Body of pancreas (tissue), 4 donors: Measurements from ENCODE around the gene RBP2. TPM values are rescaled to one million over a fixed set of nuclear protein-coding genes. Genes with fewer than 3 reads are reported as not detected.
A peak's percentile ranks its signal among the peaks of the same experiment; 100 is the strongest.

Experiments
- ATAC-seq: fragments of 150-250 bp; one replicate; pipeline ENCODE4 v1.9.1; 2016
- DNase-seq, 4 donors: peaks; one replicate each; pipeline ENCODE4 v3.0.0-alpha.2; 2019
- H3K27ac ChIP-seq, 4 donors: fragments of 200-600 bp; sonication (generic); 1 replicate in 3 of 4; 2 replicates in 1 of 4; pipeline versions ENCODE4 v1.5.1 to v1.6.1; 2016 to 2019; ENCODE audit warnings: mild to moderate bottlenecking in 1 of 4, mixed read lengths in 1 of 4, moderate library complexity in 1 of 4
- H3K27me3 ChIP-seq, 2 donors: fragments of 200-600 bp; sonication (generic); one replicate each; pipeline ENCODE4 v1.6.0; 2016; ENCODE audit warnings: mild to moderate bottlenecking in 1 of 2
- H3K36me3 ChIP-seq, 2 donors: fragments of 200-600 bp; sonication (generic); replicated peaks in 1 of 2; 2 replicates each; pipeline ENCODE4 v1.5.1; 2016; ENCODE audit warnings: low read depth in 2 of 2; ENCODE audit not compliant: insufficient read depth in 1 of 2
- H3K4me1 ChIP-seq: fragments of 200-600 bp; sonication (generic); one replicate; pipeline ENCODE4 v1.6.0; 2016
- H3K4me3 ChIP-seq, 2 donors: fragments of 200-600 bp; sonication (generic); 1 replicate in 1 of 2; 2 replicates in 1 of 2; pipeline ENCODE4 v1.5.1; 2016 to 2019
- H3K9me3 ChIP-seq, 3 donors: fragments of 200-600 bp; sonication (generic); 1 replicate in 2 of 3; 2 replicates in 1 of 3; pipeline ENCODE4 v1.5.1; 2016
- POLR2A ChIP-seq, 3 donors: fragments of 450-650 bp; IDR thresholded peaks; one replicate each; pipeline ENCODE4 v1.6.1; 2016; ENCODE audit warnings: antibody characterized with exemption in 3 of 3, mild to moderate bottlenecking in 2 of 3
- WGBS, 2 donors: methylation state at CpG; one replicate each; pipeline ENCODE4 v1.1.5; 2017; 5-methylcytosine and 5-hydroxymethylcytosine counted together
- intact Hi-C: fragments of 100-400 bp; cut with DNase I; formaldehyde crosslinking; loops from one replicate; pipeline ENCODE4 v1.15.1; 2023
- total RNA-seq, 2 donors: library from RNA; depleted of rRNA; stranded (reverse); fragments of >200 nt; gene quantifications; one replicate each; pipeline ENCODE4 v1.1.0, GENCODE V29; 2016
- TF ChIP-seq, protein P1 (sequence below), 7 experiments: fragments of 450-650 bp in 4 of 7; fragments of 200-600 bp in 3 of 7; sonication (generic) in 3 of 7; IDR thresholded peaks; one replicate each; pipeline ENCODE4 v1.5.1; 2016 to 2019; ENCODE audit warnings: antibody characterized with exemption in 7 of 7

The RBP2 gene
- total RNA-seq, 2 donors from 2014 or later, result not detected

DNA sequence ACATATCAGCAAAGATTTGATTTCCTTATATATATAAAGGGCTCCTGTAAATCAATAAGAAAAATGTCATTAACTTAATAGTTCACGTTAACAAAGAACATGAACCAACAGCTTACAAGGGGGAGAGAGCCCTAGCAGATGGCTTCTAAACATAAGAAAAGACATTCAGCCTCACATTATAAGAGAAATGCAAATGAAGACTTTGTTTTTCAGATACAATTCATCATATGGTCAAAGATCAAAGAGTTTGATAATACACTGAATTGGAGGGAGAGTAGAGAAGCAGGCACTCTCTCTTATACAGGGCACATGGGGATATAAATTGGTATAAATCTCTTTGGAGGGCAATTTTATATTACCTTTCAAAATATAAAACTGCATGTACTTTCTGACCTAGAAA is 21.1 kb downstream of the RBP2 start:
- no peak for DNase-seq
- peaks cover 4% of the 10 kb centered on the region for H3K4me1 ChIP-seq
- no peak for TF ChIP-seq POLR2A (IDR thresholded peaks at IDR 0.05)
- TF ChIP-seq, protein P1, sequence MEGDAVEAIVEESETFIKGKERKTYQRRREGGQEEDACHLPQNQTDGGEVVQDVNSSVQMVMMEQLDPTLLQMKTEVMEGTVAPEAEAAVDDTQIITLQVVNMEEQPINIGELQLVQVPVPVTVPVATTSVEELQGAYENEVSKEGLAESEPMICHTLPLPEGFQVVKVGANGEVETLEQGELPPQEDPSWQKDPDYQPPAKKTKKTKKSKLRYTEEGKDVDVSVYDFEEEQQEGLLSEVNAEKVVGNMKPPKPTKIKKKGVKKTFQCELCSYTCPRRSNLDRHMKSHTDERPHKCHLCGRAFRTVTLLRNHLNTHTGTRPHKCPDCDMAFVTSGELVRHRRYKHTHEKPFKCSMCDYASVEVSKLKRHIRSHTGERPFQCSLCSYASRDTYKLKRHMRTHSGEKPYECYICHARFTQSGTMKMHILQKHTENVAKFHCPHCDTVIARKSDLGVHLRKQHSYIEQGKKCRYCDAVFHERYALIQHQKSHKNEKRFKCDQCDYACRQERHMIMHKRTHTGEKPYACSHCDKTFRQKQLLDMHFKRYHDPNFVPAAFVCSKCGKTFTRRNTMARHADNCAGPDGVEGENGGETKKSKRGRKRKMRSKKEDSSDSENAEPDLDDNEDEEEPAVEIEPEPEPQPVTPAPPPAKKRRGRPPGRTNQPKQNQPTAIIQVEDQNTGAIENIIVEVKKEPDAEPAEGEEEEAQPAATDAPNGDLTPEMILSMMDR (IDR thresholded peaks at IDR 0.05), result no peak
- H3K4me3 ChIP-seq, result no peak overlapping the region
- no peaks in the 10 kb centered on the region for H3K36me3 ChIP-seq
- WGBS, 2 donors, result 80 to 82% methylated on average over 1 of the region's 1 CpG
- no peak for ATAC-seq
- no peak overlapping the region for H3K27ac ChIP-seq
- H3K27me3 ChIP-seq, result no peaks in the 10 kb centered on the region
- intact Hi-C loops, result no loop called here
- no peaks in the 10 kb centered on the region for H3K9me3 ChIP-seq

GRCh38 chr3:139454346-139454745 is 22.0 kb downstream of the RBP2 start:
- WGBS, 2 donors, result 72 to 81% methylated on average over 2 of the region's 2 CpGs
- no peak for TF ChIP-seq POLR2A (IDR thresholded peaks at IDR 0.05)
- TF ChIP-seq, protein P1 (IDR thresholded peaks at IDR 0.05), result no peak
- no peak overlapping the region for H3K4me3 ChIP-seq
- H3K27ac ChIP-seq, result no peak overlapping the region
- no peaks in the 10 kb centered on the region for H3K9me3 ChIP-seq
- H3K27me3 ChIP-seq, result no peaks in the 10 kb centered on the region
- no peaks in the 10 kb centered on the region for H3K36me3 ChIP-seq
- intact Hi-C loops, result no loop called here
- peaks cover 9% of the 10 kb centered on the region for H3K4me1 ChIP-seq
- no peak for ATAC-seq
- no peak for DNase-seq

- Histone ChIP-seq H3K9me3 (no peaks in the 10 kb centered on the region), H3K4me1 (peaks cover 9% of the 10 kb centered on the region), H3K4me3 (no peak overlapping the region), H3K27ac (no peak overlapping the region), H3K27me3 (no peaks in the 10 kb centered on the region), H3K36me3 (no peaks in the 10 kb centered on the region)
- DNase-seq (peak in 2 of 4 donors; percentile 19 to 30), ATAC-seq (peak; percentile 47)
- TF ChIP-seq POLR2A (IDR thresholded peaks at IDR 0.05), result no peak
- TF ChIP-seq, protein P1 (IDR thresholded peaks at IDR 0.05), result no peak
- intact Hi-C loops, result no loop called here
These were observed 26.2 kb downstream of the RBP2 start for GRCh38 chr3:139450159-139450558.

GRCh38 chr3:139449566-139449965 is 26.8 kb downstream of the RBP2 start:
- TF ChIP-seq POLR2A (IDR thresholded peaks at IDR 0.05), result no peak
- TF ChIP-seq, protein P1 (IDR thresholded peaks at IDR 0.05), result no peak
- DNase-seq (no peak), ATAC-seq (no peak)
- 82 to 88% methylated on average over 5 of the region's 5 CpGs for WGBS, 2 donors
- Histone ChIP-seq H3K36me3 (no peaks in the 10 kb centered on the region), H3K27ac (no peak overlapping the region), H3K4me1 (peaks cover 9% of the 10 kb centered on the region), H3K27me3 (no peaks in the 10 kb centered on the region), H3K9me3 (no peaks in the 10 kb centered on the region), H3K4me3 (no peak overlapping the region)
- intact Hi-C loops, result no loop called here

- Histone ChIP-seq H3K4me3 (no peak overlapping the region), H3K27ac (no peak overlapping the region), H3K36me3 (no peaks in the 10 kb centered on the region), H3K9me3 (no peaks in the 10 kb centered on the region), H3K27me3 (no peaks in the 10 kb centered on the region), H3K4me1 (peaks cover 9% of the 10 kb centered on the region)
- ATAC-seq (no peak), DNase-seq (peak in 2 of 4 donors; percentile 13 to 19)
- intact Hi-C loops, result no loop called here
- WGBS, 2 donors, result 67 to 71% methylated on average over 3 of the region's 3 CpGs
- no peak for TF ChIP-seq POLR2A (IDR thresholded peaks at IDR 0.05)
- TF ChIP-seq, protein P1 (IDR thresholded peaks at IDR 0.05), result no peak
These were observed 28.2 kb downstream of the RBP2 start for GRCh38 chr3:139448104-139448503.
